ENCODE data around the gene SPAG5.

SPAG5 gene, protein sequence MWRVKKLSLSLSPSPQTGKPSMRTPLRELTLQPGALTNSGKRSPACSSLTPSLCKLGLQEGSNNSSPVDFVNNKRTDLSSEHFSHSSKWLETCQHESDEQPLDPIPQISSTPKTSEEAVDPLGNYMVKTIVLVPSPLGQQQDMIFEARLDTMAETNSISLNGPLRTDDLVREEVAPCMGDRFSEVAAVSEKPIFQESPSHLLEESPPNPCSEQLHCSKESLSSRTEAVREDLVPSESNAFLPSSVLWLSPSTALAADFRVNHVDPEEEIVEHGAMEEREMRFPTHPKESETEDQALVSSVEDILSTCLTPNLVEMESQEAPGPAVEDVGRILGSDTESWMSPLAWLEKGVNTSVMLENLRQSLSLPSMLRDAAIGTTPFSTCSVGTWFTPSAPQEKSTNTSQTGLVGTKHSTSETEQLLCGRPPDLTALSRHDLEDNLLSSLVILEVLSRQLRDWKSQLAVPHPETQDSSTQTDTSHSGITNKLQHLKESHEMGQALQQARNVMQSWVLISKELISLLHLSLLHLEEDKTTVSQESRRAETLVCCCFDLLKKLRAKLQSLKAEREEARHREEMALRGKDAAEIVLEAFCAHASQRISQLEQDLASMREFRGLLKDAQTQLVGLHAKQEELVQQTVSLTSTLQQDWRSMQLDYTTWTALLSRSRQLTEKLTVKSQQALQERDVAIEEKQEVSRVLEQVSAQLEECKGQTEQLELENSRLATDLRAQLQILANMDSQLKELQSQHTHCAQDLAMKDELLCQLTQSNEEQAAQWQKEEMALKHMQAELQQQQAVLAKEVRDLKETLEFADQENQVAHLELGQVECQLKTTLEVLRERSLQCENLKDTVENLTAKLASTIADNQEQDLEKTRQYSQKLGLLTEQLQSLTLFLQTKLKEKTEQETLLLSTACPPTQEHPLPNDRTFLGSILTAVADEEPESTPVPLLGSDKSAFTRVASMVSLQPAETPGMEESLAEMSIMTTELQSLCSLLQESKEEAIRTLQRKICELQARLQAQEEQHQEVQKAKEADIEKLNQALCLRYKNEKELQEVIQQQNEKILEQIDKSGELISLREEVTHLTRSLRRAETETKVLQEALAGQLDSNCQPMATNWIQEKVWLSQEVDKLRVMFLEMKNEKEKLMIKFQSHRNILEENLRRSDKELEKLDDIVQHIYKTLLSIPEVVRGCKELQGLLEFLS

GRCh38 chr17:28598799-28599310 is at the start of gene SPAG5:
TSS of gene SPAG5 (minus strand) at chr17:28599025. CDS start at chr17:28598946, 79 bp downstream.
- peak; percentile 94 for DNase-seq

- DNase-seq = peak; percentile 69
Observed at GRCh38 chr17:28646039-28646754, 47.4 kb upstream of the SPAG5 start.

DNA sequence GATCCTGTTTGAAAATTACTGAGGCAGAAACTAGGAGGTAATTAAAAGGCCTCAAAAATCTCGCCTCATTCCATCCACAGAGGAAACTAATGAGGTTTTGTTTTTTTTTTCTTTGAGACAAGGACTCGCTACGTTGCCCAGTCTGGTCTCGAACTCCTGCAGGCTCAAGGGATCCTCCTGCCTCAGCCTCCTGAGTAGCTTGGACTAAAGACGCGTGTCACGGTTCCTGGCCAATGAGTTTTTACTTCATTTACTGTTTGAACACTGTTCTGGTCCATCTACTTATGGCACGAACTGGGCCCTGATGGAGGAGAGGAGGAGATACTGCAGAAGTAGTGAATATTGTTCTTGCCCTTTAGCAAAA is 46.7 kb upstream of the SPAG5 start:
- peak; percentile 55 for DNase-seq

- DNase-seq = peak; percentile 96
Observed at GRCh38 chr17:28644787-28645575, 46.2 kb upstream of the SPAG5 start, which contains the start of gene BLTP2. TSS of gene BLTP2 (minus strand) at chr17:28645158. CDS start at chr17:28645056, 102 bp downstream.

- DNase-seq = peak; percentile 71
Observed at GRCh38 chr17:28643983-28644786, 45.4 kb upstream of the SPAG5 start.

DNA sequence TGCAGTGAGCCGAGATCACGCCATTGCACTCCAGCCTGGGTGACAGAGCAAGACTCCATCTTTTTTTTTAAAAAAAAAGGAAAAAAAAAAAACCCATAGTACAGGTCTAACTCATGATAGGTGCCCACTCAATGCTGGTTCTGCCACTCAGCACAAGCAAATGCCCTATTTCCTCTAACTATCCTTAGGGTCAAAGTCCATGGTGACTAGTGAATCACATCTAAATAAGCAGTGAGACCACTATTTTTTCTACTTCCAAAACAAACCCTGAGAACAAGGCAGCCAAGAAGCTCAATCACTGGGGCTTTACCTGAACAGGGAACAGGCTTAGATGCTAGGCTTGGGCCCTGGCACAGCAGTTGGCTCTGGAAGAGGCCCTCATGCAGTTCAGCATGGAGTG is 42.8 kb upstream of the SPAG5 start:
- DNase-seq = peak; percentile 61

DNA sequence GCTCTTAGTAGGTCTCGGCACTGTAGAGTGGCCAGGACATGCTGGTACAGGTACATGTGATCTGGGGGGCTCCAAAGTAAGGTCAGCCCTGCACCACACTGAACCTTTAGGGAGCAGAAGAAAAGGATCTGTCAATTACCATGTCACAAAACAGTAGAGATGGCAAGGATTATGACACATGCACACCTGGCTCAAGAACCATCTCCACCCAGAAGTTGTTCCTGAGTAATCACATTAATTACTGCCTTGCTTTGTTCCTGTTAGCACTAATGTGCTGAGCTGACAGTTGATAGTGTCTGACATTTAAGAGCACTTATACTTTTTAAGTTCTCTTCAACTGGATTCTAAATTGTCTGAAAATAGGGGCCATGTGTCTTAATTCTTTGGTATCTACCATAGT is 36.7 kb upstream of the SPAG5 start:
- no peak for DNase-seq

GRCh38 chr17:28634206-28634865 is 35.5 kb upstream of the SPAG5 start:
- DNase-seq = peak; percentile 42

DNA sequence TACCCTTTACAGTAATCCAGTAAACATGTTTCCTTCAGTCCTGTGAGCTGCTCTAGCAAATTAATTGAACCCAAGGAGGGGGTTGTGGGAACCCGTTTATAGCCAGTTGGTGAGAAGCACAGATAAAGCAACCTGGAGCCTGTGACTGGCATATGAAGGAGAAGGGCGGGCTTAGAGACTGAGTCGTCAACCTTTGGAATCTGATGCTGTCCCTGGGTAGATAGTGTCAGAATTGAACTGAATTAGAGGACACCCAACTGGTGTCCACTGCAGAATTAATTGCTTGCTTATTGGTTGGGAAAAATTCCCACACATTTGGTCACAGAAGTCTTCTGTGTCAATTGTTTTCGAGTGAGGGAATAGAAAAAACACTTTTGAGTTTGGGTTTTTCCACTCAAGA is 28.0 kb upstream of the SPAG5 start:
- DNase-seq = no peak

DNA sequence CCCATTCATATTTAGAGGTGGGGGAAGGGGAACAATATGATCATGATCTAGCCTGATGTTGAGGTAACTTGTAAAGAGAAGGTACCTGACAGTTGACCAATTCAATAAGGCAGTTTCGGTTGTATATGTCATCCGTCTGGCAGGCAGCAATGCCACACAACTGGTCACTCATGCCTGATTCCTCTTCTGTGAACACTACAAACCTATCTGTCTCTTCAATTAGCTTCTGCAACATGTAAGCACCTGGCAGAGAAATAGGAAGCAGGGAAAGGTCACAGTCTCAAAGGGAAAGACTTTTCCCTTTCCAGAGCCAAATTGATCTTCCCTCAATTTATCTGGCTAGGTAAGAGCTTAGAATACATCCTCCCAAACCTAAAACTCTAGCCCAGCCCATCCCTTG is 25.3 kb upstream of the SPAG5 start:
- no peak for DNase-seq

DNA sequence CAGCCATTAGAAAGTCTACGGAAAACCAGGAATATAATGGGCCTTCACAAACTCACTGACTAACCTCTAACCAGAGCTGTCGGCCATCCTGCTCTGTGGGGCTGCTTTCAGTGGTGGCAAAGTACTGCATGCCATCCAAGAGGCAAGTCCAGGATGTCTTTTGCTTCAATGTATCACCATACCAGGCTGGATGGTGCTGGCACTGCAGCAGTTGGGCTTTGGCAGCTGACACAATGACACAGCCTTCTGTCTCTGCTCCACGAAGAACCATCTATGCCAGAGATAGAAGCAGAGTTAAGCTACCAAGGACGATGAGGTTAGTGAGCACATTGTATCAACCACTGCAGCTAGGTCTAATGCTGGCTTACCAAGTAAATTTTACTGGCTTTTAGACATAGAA is 24.9 kb upstream of the SPAG5 start:
- DNase-seq = no peak

DNA sequence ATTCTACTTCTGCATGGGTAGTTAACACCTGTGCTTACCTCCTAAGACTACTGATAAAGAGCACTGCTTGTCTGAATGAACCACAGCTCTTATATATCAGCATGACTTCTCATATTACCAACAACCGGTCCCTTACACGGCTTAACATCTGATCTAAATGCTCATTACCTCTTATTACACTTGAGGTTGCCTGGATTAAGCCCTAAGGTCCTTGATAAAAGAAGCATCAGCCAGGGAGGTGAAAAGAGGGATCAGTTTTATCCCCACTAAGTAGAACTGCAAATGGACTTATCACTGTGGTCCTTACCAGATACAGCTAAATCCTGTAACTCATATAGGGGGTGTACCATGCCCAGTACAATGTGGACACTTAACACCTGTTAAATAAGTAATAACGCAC is 23.4 kb upstream of the SPAG5 start:
- DNase-seq = no peak

- DNase-seq = no peak
Observed at GRCh38 chr17:28620010-28620409, 21.2 kb upstream of the SPAG5 start.

DNA sequence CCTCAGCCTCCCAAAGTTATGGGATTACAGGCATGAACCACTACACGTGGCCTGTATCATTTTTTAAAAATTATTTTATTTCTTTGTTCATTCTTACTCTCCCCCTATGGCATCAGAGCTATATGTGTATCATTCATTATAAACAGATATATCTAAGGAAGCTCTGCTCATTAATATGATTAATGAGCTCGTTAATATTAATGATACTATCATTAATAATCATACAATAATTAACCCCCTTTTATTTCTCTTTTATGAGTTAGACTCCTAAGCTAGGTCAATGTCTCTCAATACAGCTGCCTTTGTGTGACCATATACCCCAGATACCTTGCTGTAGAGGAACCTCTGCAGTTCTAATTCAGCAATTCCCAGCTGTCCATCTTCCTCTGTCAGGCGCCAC is 19.6 kb upstream of the SPAG5 start:
- no peak for DNase-seq

DNA sequence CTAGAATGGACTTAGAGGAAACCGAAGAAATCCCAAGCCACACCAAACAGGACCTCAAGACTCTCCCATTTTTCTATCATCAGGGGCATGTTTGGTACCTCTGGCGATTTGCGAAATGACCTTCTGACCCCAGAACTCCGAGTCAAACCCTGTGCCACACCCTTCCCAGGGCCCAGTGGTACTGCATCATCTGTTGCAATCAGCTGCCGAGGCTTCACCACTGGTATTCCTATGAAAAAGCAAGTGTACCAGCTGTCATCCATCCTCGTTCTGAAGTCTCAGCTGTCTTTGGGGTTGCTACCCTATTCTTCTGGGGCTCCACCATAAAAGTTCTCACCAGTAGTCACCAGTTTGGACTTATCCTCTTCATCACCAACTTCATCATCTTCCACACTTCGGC is 17.5 kb upstream of the SPAG5 start:
- DNase-seq = no peak

DNA sequence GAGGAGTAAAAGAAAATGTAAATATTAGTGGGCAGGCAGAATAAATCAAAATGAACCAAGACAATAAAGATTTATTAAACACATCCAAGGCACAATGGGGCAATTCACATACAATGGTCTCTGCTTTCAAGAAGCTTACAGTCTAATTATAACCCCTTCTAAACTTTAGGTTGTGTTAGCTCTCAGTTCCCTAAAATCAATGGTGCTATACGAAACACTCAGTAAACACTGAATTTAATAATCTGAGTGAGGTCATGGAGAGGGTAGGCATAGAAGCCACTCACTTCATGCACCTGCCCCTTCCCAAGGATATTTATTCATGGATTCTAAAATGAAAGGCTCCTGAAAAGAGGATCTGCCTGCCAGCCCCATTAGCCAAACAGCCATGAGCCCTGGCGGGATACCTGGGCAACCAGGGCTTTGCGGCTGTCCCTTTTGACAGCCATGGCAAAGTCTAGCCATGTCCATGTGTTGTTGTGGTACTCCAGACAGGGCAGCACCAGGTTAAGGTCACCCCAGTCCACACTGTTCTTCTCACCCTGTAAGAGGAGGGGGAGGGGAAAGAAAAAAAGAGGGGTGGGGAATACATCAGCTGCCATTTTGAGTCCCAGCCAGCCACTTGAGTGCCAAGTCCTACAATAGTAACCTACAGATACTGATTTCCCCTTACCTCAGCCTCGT is 16.6 kb upstream of the SPAG5 start:
- peak; percentile 21 for DNase-seq

DNA sequence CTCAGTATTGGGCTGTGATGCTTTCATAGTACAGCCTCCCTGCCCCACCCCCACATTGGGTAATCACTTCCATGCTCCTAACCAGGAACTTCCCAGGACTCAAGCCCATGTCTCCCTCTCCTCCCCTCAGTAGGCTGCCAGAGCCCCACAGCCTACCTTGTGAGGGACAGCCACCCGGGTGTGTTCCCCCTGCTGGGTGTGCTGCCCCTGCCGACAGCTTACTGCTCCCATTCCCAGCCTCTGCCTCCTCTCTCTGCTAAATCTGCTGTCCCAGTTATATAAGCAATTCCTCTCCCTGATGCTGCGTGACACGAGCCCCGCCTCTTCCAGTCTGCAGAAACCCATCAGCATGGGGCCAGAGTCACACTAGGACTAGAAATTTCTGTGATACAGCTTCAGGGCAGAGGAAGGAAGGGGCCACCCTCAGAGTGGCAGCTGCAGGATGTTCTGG is 15.1 kb upstream of the SPAG5 start, which contains the start of gene RSKR:
Gene RSKR, minus strand, starts transcription at position 255 of the 451 bp plus-strand sequence. Its CDS starts 24 bp downstream, at position 231.
- peak; percentile 22 for DNase-seq

DNA sequence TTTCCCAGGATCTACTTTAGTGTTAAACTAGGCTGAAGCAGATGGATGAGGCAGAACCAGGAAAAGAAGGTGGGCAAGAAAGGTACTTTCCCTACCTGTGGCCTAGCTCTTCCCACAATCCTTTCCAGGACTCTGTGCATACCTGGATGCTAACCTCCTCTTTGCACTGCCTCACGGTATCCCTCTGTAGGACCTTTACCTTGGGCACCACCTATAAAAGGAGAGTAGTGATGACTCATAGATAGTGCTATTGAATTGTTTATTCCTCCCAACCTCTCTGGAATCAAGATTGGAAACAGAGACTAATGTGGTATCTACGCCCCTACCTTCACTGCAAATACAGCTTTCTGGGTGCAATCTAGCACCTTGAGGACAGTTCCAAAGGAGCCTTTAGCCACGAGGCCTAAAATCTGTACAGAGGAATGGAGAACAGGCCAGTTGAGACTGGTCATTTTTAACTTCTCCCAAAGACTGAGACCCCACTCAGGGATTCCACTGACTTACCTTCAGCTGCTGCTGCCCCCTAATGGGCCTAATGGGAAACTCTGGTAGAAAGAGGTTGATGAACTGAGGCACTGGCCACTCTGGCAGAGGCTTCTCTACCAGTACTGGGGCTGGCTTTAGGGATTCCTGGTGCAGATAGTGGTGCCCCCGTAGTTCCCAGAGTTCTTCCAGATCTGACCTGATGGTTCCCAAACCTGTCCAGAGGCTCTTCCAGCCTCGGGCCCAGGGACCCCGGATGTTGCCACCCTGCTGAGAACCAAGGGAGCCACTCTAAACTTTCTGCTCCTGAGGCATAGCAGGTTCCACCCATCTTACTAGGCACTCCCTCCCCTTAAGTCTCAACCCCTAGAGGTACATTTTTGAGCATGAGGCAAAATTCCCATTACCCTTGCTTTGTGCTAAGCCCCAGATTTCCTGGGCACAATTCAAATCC is 14.4 kb upstream of the SPAG5 start:
- peak; percentile 74 for DNase-seq
